Prostate gland (tissue), 2 donors: Measurements from ENCODE around the gene ABL2.

Experiments
- CTCF ChIP-seq, 4 experiments: fragments of 200-600 bp in 2 of 4; fragments of 450-650 bp in 2 of 4; sonication (generic) in 2 of 4; IDR thresholded peaks; 1 replicate in 3 of 4; 2 replicates in 1 of 4; pipeline ENCODE4 v1.5.1; 2016 to 2019; ENCODE audit warnings: antibody characterized with exemption in 4 of 4, mild to moderate bottlenecking in 2 of 4, moderate library complexity in 2 of 4
- POLR2A ChIP-seq: fragments of 450-650 bp; IDR thresholded peaks from one replicate; pipeline ENCODE4 v1.6.1; 2016; ENCODE audit warnings: antibody characterized with exemption, mild to moderate bottlenecking

GRCh38 chr1:179092896-179093461, 136.5 kb downstream of the ABL2 start:
- no peak for TF ChIP-seq POLR2A
- TF ChIP-seq CTCF (IDR thresholded peaks at IDR 0.05) = no peak
